Activated naive CD8-positive, alpha-beta T cell treated with anti-CD3 and anti-CD28 coated beads, Interleukin-2, amount 50 U/mL, for 24 hours (primary cell): Measurements from ENCODE around the gene NDC1.

Experiments used
- ATAC-seq: fragments of 150-1000 bp; cut with Tn5 transposase; one replicate; pipeline ENCODE4 v1.10.0; 2021
- DNase-seq: peaks from one replicate; pipeline ENCODE4 v3.0.0; 2021
- H3K27ac Mint-ChIP-seq: one replicate; pipeline ENCODE4 v1.8.0; 2021; ENCODE audit warnings: mild to moderate bottlenecking, mixed read lengths
- H3K27me3 Mint-ChIP-seq: one replicate; pipeline ENCODE4 v1.8.0; 2021; ENCODE audit warnings: mixed read lengths
- H3K36me3 Mint-ChIP-seq: one replicate; pipeline ENCODE4 v1.8.0; 2021; ENCODE audit warnings: low read depth, mixed read lengths
- H3K4me1 Mint-ChIP-seq: one replicate; pipeline ENCODE4 v1.8.0; 2021; ENCODE audit warnings: mixed read lengths
- H3K4me3 Mint-ChIP-seq: one replicate; pipeline ENCODE4 v1.8.0; 2021; ENCODE audit warnings: mild to moderate bottlenecking, moderate library complexity, mixed read lengths
- H3K9me3 Mint-ChIP-seq: one replicate; pipeline ENCODE4 v1.8.0; 2021; ENCODE audit warnings: mixed read lengths

Gene NDC1

GRCh38 chr1:53726009-53726600, 112.0 kb downstream of the NDC1 start:
- ATAC-seq = no peak
- no peak overlapping the region for H3K27ac Mint-ChIP-seq
- no peaks in the 10 kb centered on the region for H3K4me1 Mint-ChIP-seq
- peaks cover 2% of the 10 kb centered on the region for H3K27me3 Mint-ChIP-seq
- H3K36me3 Mint-ChIP-seq = no peaks in the 10 kb centered on the region
- no peak overlapping the region for H3K4me3 Mint-ChIP-seq
- DNase-seq = no peak
- H3K9me3 Mint-ChIP-seq = no peaks in the 10 kb centered on the region

- Mint-ChIP-seq H3K4me1 (no peaks in the 10 kb centered on the region), H3K27ac (no peak overlapping the region), H3K9me3 (no peaks in the 10 kb centered on the region), H3K27me3 (peaks cover under 1% of the 10 kb centered on the region), H3K4me3 (no peak overlapping the region), H3K36me3 (no peaks in the 10 kb centered on the region)
- DNase-seq = no peak
- peak; percentile 78 for ATAC-seq
Observed at GRCh38 chr1:53725238-53725689, 112.8 kb downstream of the NDC1 start.

- H3K4me3 Mint-ChIP-seq = no peak overlapping the region
- H3K4me1 Mint-ChIP-seq = no peaks in the 10 kb centered on the region
- H3K36me3 Mint-ChIP-seq = no peaks in the 10 kb centered on the region
- no peaks in the 10 kb centered on the region for H3K9me3 Mint-ChIP-seq
- H3K27me3 Mint-ChIP-seq = peaks cover 11% of the 10 kb centered on the region
- DNase-seq (no peak), ATAC-seq (no peak)
- no peak overlapping the region for H3K27ac Mint-ChIP-seq
Observed at GRCh38 chr1:53722025-53722424, 116.1 kb downstream of the NDC1 start.

- Mint-ChIP-seq H3K27me3 (peaks cover 11% of the 10 kb centered on the region), H3K9me3 (no peaks in the 10 kb centered on the region), H3K27ac (no peak overlapping the region), H3K4me1 (no peaks in the 10 kb centered on the region), H3K36me3 (no peaks in the 10 kb centered on the region), H3K4me3 (no peak overlapping the region)
- ATAC-seq (no peak), DNase-seq (no peak)
Observed at GRCh38 chr1:53721088-53721487, 117.0 kb downstream of the NDC1 start.

- ATAC-seq (no peak), DNase-seq (no peak)
- no peaks in the 10 kb centered on the region for H3K4me1 Mint-ChIP-seq
- no peaks in the 10 kb centered on the region for H3K36me3 Mint-ChIP-seq
- H3K9me3 Mint-ChIP-seq = no peaks in the 10 kb centered on the region
- peaks cover 11% of the 10 kb centered on the region for H3K27me3 Mint-ChIP-seq
- no peak overlapping the region for H3K4me3 Mint-ChIP-seq
- H3K27ac Mint-ChIP-seq = no peak overlapping the region
Observed at GRCh38 chr1:53719469-53719868, 118.6 kb downstream of the NDC1 start.

GRCh38 chr1:53718443-53718842, 119.7 kb downstream of the NDC1 start:
- Mint-ChIP-seq H3K27ac (no peak overlapping the region), H3K27me3 (peaks cover 11% of the 10 kb centered on the region), H3K4me3 (no peak overlapping the region), H3K36me3 (no peaks in the 10 kb centered on the region), H3K9me3 (no peaks in the 10 kb centered on the region), H3K4me1 (no peaks in the 10 kb centered on the region)
- ATAC-seq (no peak), DNase-seq (no peak)

- Mint-ChIP-seq H3K27ac (no peak overlapping the region), H3K9me3 (no peaks in the 10 kb centered on the region), H3K4me3 (no peak overlapping the region), H3K36me3 (no peaks in the 10 kb centered on the region), H3K4me1 (no peaks in the 10 kb centered on the region), H3K27me3 (peaks cover 11% of the 10 kb centered on the region)
- ATAC-seq = peak; percentile 62
- DNase-seq = no peak
Observed at GRCh38 chr1:53717025-53717804, 120.9 kb downstream of the NDC1 start.

- Mint-ChIP-seq H3K4me3 (no peak overlapping the region), H3K36me3 (no peaks in the 10 kb centered on the region), H3K9me3 (no peaks in the 10 kb centered on the region), H3K4me1 (no peaks in the 10 kb centered on the region), H3K27me3 (peaks cover 11% of the 10 kb centered on the region), H3K27ac (no peak overlapping the region)
- no peak for DNase-seq
- ATAC-seq = no peak
Observed at GRCh38 chr1:53716150-53716549, 121.9 kb downstream of the NDC1 start.

GRCh38 chr1:53715478-53715877, 122.6 kb downstream of the NDC1 start:
- DNase-seq (peak; percentile 27), ATAC-seq (no peak)
- Mint-ChIP-seq H3K36me3 (no peaks in the 10 kb centered on the region), H3K4me1 (no peaks in the 10 kb centered on the region), H3K9me3 (no peaks in the 10 kb centered on the region), H3K4me3 (no peak overlapping the region), H3K27me3 (peaks cover 11% of the 10 kb centered on the region), H3K27ac (no peak overlapping the region)
